Measurements from ENCODE around the gene EHMT2.
"Not testable (repeated sequence)": the region's sequence is repeated elsewhere in the genome, so short reads cannot be mapped to it uniquely, and the experiment has no call there.

EHMT2 gene

DNA sequence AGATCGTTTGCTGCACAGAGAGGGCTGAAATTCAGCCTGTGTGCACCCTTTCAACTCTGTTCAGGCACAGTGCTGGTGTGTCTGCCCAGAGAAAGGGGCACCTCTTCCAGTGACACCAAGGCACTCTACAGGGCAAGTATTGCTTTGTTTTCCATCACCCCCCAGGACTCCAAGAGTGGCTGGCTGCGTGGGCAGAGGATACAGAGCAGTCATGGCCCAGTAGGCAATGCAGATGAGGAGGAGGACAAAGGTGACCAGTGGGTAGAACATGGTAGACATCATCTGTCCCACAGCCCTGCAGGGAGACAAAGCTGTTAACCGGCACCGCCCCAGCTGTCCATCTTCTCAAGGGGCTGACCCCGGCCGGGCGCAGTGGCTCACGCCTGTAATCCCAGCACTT, 28.2 kb downstream of the EHMT2 start:
- DNase-seq = no peak

DNA sequence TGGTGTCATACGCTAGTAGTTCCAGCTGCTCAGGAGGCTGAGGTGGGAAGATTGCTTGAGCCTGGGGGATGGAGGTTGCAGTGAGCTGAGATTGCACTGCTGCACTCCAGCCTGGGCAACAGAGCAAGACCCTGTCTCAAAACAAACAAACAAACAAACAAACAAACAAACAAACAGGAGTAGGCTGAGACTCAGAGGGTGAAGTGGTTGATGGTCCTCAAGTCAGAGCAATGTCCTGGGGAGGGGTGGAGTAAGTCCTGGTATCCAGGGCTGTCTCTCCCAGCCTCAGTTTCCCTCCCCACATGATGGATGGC, 28.9 kb downstream of the EHMT2 start:
- not testable (repeated sequence) for DNase-seq

DNA sequence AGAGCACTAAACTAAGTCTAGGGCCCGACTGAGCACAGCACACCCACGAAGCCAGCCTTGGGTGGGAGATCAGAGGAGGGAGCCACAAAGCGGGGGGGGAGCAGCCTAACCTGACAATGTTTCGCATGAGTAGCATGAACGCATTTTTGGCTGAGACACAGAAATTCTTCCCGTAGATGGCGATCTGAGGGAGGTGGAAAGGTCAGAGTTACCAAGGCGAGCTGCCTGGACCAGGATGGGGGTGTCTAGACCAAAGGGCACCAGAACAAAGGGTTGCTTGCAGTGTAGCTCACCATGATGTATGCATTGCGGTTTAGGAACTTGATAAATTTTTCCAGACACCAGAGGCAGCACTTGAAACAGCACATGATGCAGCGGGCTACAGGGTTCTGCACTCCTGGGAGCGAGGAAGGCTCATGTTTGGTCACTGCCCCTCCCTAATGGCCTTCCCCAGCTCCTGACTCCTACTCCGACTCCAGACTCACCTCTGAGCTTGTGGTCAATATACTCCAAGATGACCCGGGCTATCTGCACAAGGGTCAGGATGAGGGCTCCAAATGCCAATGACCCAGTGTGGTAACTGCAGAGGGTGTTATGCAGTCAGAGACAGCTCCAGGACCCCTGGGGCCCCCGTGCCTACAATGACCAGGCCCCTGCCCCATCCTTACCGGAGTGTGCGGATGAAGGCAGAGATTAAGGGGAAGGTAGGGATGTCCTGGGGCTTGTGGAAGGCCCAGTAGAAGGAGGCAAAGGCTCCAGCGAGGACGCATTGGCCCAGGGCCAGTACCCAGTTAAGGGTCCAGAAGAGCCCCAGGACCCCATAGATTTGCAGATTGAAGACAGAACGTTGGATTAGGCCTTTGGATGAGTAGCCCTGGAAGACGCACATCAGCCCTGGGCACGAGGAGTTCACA, 32.0 kb downstream of the EHMT2 start:
- no peak for DNase-seq

DNA sequence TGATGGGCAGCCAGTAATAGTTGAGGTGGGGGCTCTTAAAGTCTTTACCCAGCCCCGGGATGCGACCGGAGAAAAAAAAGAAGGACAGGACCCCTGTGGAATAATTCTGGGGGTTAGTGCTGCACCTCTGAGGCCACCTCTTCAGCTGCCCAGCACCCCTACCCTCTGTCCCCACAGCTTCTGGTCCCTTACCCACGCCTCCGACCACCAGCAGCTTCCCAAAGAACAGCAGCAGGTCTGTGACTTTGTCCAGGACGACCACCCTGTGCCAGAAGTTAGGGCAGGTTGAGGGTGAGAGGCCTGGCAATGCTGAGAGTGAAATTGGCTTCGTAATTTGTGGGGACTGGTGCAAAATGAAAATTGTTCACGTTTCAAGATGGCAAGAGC, 32.7 kb downstream of the EHMT2 start:
- no peak for DNase-seq

- DNase-seq = not testable (repeated sequence)
Observed at GRCh38 chr6:31864123-31864562, 33.4 kb downstream of the EHMT2 start.

GRCh38 chr6:31862344-31863235, 34.9 kb downstream of the EHMT2 start, which contains the start of gene NEU1:
TSS of gene NEU1 (minus strand) at chr6:31862821. CDS start at chr6:31862776, 45 bp downstream.
- DNase-seq = peak; percentile 100

- DNase-seq = no peak
Observed at GRCh38 chr6:31861919-31862343, 35.6 kb downstream of the EHMT2 start.

DNA sequence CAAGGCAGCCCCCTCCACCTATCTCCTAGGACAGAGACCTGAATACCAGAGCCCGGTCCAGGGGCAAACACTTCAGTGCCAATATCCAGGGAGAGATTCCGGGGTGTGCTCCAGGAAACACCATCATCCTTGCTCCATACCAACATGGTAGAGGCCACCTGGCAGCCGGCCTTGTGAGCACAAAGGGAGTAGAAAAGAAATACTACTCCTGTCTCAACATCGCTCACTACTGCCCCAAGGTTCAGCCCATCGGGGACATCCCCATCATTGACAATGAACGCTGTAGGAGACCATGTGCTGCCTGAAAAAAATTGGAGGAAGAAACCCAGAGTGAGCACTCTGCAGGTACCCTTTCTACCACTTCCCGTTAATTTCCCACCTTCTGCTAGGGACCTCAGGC, 36.3 kb downstream of the EHMT2 start:
- DNase-seq = no peak

- no peak for DNase-seq
Observed at GRCh38 chr6:31860349-31860748, 37.1 kb downstream of the EHMT2 start.

DNA sequence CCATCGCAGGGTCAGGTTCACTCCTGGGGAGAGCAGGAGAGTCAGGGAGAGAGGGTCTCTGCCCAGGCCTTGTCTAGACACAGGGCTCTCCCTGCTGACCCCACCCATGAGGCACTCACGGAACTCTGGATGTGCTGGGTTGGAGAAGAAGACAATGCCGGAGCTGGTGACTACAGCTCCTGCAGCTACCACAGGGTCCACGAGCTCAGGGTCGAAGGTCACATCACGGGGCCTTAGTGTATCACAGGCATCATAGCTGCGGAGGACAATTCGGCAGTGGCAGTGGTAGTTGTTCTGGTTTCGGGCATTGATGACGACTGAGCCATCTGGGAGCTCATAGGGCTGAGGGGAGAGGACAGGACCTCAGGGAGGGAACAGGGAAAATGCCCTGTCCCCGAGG, 37.6 kb downstream of the EHMT2 start:
- DNase-seq = no peak

DNA sequence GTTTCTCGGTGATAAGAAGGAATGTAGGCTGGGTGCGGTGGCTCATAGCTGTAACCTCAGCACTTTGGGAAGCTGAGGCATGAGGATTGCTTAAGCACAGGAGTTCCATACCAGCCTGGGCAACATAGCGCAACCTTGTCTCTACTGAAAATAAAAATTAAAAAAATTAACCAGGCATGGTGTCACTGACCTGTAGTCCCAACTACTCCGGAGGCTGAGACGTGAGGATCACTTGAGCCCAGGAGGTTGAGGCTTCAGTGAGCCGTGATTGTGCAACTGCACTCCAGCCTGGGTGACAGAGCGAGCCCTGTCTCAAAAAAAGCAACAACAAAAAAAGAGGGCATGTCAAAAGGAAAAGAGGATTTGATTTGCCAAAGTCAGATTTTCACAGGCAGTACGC, 38.8 kb downstream of the EHMT2 start:
- DNase-seq = no peak

GRCh38 chr6:31857774-31858173, 39.7 kb downstream of the EHMT2 start:
- not testable (repeated sequence) for DNase-seq

- DNase-seq = not testable (repeated sequence)
Observed at GRCh38 chr6:31851980-31852718, 45.3 kb downstream of the EHMT2 start.

- no peak for DNase-seq
Observed at GRCh38 chr6:31851485-31851832, 46.0 kb downstream of the EHMT2 start.

GRCh38 chr6:31850765-31851484, 46.6 kb downstream of the EHMT2 start:
- no peak for DNase-seq

DNA sequence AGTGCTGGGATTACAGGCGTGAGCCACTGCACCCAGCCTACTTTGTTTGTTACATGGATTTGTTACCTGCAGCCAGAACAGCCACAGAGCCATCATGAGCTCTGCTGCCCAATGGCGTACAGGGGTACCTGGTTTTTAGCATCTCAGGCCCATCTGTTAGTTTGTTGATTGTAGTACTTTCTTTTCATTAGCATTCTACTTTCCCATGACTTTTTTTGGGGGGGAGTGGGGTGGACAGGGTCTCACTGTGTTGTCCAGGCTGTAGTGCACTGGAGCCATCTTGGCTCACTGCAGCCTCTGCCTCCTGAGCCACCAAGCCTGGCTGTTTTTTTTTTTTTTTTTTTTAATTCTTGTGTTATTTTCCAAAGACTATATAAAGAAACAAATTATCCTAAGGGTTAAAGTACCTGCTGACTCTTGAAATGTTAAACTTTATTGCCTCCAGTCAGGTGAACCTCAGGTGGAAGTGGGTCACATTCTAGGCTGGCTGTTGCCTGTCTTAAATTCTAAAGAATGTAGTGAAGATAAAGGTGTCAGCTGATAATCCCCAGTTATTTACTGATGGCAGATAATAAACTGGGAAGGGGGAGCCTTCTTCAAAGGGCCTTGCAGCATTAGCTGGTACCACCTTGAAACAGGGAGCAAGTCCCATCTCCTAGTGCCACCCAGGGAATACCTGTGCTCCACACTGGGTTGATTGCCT, 50.1 kb downstream of the EHMT2 start:
- DNase-seq = no peak

- DNase-seq = no peak
Observed at GRCh38 chr6:31844507-31844906, 53.0 kb downstream of the EHMT2 start.

DNA sequence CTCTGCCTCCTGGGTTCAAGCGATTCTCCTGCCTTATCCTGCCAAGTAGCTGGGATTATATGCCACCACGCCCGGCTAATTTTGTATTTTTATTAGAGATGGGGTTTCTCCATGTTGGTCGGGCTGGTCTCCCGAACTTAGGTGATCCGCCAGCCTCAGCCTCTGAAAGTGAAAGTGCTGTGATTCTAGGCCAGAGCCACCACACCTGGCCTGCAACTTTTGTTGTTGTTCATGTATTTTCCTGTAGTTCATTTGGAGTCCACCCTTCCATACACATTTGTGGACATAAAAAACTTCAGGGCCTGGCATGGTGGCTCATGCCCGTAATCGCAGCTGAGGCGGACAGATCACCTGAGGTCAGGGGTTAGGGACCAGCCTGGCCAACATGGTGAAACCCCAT, 55.4 kb downstream of the EHMT2 start:
- DNase-seq = no peak

- DNase-seq = not testable (repeated sequence)
Observed at GRCh38 chr6:31839779-31840126, 57.7 kb downstream of the EHMT2 start.

GRCh38 chr6:31838968-31839367, 58.5 kb downstream of the EHMT2 start:
- DNase-seq = no peak

DNA sequence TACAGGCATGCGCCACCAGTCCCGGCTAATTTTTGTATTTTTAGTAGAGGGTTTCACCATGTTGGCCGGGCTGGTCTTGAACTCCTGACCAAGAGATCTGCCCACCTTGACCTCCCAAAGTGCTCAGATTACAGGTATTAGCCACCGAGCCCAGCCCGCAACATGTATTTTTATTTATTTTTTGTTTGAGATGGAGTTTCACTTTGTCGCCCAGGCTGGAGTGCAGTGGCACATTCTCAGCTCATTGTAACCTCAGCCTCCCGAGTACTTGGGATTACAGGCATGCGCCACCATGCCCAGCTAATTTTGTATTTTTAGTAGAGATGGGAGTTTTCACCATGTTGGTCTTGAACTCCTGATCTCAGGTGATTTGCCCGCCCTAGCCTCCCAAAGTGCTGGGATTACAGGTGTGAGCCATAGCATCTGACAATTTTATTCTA, 59.4 kb downstream of the EHMT2 start:
- not testable (repeated sequence) for DNase-seq
